ENCODE measurements around the gene KIFC3. TPM values are rescaled to one million over a fixed set of nuclear protein-coding genes. Genes with fewer than 3 reads are reported as not detected.

KIFC3 gene
- total and polyA plus RNA-seq, 2 of the 13 experiments (the other 11 are each of a cell fraction or from before 2014, with no cell fraction given), result 42.1 to 45.3 TPM

GRCh38 chr16:57736419-57737351, 65.6 kb downstream of the KIFC3 start (continued):
- no peak for TF ChIP-seq ZNF318 (CRISPR knock-in tag; IDR thresholded peaks at IDR 0.05)
- peak; percentile 36; the same call in 1 of the 2 replicates for TF ChIP-seq ZFY (CRISPR knock-in tag; IDR thresholded peaks at IDR 0.05)
- peak; percentile 84 for TF ChIP-seq HMGXB3 (CRISPR knock-in tag; IDR thresholded peaks at IDR 0.05; ENCODE audit: borderline replicate concordance)
- 0 out of 2 replicates have a peak, but pooled peaks have one; percentile 14 for TF ChIP-seq ESRRA (CRISPR knock-in tag; IDR thresholded peaks at IDR 0.05; ENCODE audit: low read depth)
- no peak; the same call in 1 of the 2 replicates for TF ChIP-seq ZNF512B (CRISPR knock-in tag; IDR thresholded peaks at IDR 0.05; ENCODE audit: borderline replicate concordance)
- no peak for TF ChIP-seq HHEX (CRISPR knock-in tag; IDR thresholded peaks at IDR 0.05)
- no peak for TF ChIP-seq HNRNPL (IDR thresholded peaks at IDR 0.05; ENCODE audit: low read depth, low read length)
- TF ChIP-seq ZNF781 (CRISPR knock-in tag; IDR thresholded peaks at IDR 0.05; ENCODE audit: borderline replicate concordance, not compliant biosample characterization), result no peak
- peak; percentile 61 for TF ChIP-seq PATZ1 (CRISPR knock-in tag; IDR thresholded peaks at IDR 0.05)

All from HepG2 (cell line).